H9 (cell line): ENCODE data around the gene PLEKHJ1. TPM values are rescaled to one million over a fixed set of nuclear protein-coding genes. Genes with fewer than 3 reads are reported as not detected.

Experiments used
- DNase-seq: peaks from one replicate; pipeline ENCODE4 v3.0.0-alpha.2; 2017
- H2AFZ ChIP-seq: one replicate; pipeline ENCODE4 v1.6.1; 2013; ENCODE audit warnings: mild to moderate bottlenecking, low read length, control low read depth, moderate library complexity
- H2AK5ac ChIP-seq: 2 replicates; pipeline ENCODE4 v1.6.1; 2013; ENCODE audit warnings: low read length, control low read depth, mixed read lengths; ENCODE audit not compliant: insufficient read length
- H2BK120ac ChIP-seq: one replicate; pipeline ENCODE4 v1.6.1; 2013; ENCODE audit warnings: low read depth, mild to moderate bottlenecking, low read length, control low read depth, inconsistent platforms; ENCODE audit not compliant: poor library complexity, severe bottlenecking
- H2BK12ac ChIP-seq: 2 replicates; pipeline ENCODE4 v1.6.1; 2013; ENCODE audit warnings: low read length, control low read depth, mixed read lengths, low read depth; ENCODE audit not compliant: insufficient read length
- H2BK15ac ChIP-seq: 2 replicates; pipeline ENCODE4 v1.6.1; 2013; ENCODE audit warnings: low read depth, low read length, control low read depth
- H2BK20ac ChIP-seq: one replicate; pipeline ENCODE4 v1.6.1; 2013; ENCODE audit warnings: low read depth, mild to moderate bottlenecking, low read length, control low read depth, inconsistent platforms; ENCODE audit not compliant: poor library complexity, severe bottlenecking
- H2BK5ac ChIP-seq: 2 replicates; pipeline ENCODE4 v1.6.1; 2013; ENCODE audit warnings: low read length, control low read depth, mixed read lengths; ENCODE audit not compliant: insufficient read length
- H3K14ac ChIP-seq: 2 replicates; pipeline ENCODE4 v1.6.1; 2013; ENCODE audit warnings: low read length, control low read depth; ENCODE audit not compliant: insufficient read depth
- H3K18ac ChIP-seq: 2 replicates; pipeline ENCODE4 v1.6.1; 2013; ENCODE audit warnings: low read depth, mild to moderate bottlenecking, mixed read lengths, low read length, control low read depth; ENCODE audit not compliant: insufficient read length
- H3K23ac ChIP-seq: 2 replicates; pipeline ENCODE4 v1.6.1; 2013; ENCODE audit warnings: low read length, control low read depth, mixed read lengths, low read depth; ENCODE audit not compliant: insufficient read length
- H3K23me2 ChIP-seq: 2 replicates; pipeline ENCODE4 v1.6.1; 2013; ENCODE audit warnings: low read depth, mild to moderate bottlenecking, mixed read lengths, low read length, control low read depth; ENCODE audit not compliant: insufficient read length, poor library complexity, severe bottlenecking
- H3K27ac ChIP-seq: 2 replicates; pipeline ENCODE4 v1.5.1; 2013; ENCODE audit warnings: low read length, control low read depth, mixed read lengths, low read depth; ENCODE audit not compliant: insufficient read length
- H3K27me3 ChIP-seq: 2 replicates; pipeline ENCODE4 v1.6.1; 2013; ENCODE audit warnings: low read length, control low read depth, inconsistent platforms; ENCODE audit not compliant: insufficient read depth
- H3K4ac ChIP-seq: 2 replicates; pipeline ENCODE4 v1.6.1; 2013; ENCODE audit warnings: low read depth, mild to moderate bottlenecking, control low read depth, inconsistent platforms, low read length, moderate library complexity
- H3K4me1 ChIP-seq: 2 replicates; pipeline ENCODE4 v1.6.1; 2013; ENCODE audit warnings: low read length, control low read depth, inconsistent platforms; ENCODE audit not compliant: insufficient read depth
- H3K4me2 ChIP-seq: 2 replicates; pipeline ENCODE4 v1.6.1; 2013; ENCODE audit warnings: low read length, control low read depth, mixed read lengths; ENCODE audit not compliant: insufficient read length, insufficient read depth
- H3K56ac ChIP-seq: 2 replicates; pipeline ENCODE4 v1.6.1; 2013; ENCODE audit warnings: low read depth, mild to moderate bottlenecking, mixed read lengths, low read length, control low read depth; ENCODE audit not compliant: insufficient read length
- H3K79me1 ChIP-seq: 2 replicates; pipeline ENCODE4 v1.6.1; 2013; ENCODE audit warnings: low read depth, mild to moderate bottlenecking, moderate library complexity, low read length, control low read depth, inconsistent platforms; ENCODE audit not compliant: insufficient read depth, poor library complexity, severe bottlenecking
- H3K79me2 ChIP-seq: 2 replicates; pipeline ENCODE4 v1.6.1; 2013; ENCODE audit warnings: low read length, control low read depth, inconsistent platforms; ENCODE audit not compliant: insufficient read depth
- H3K9ac ChIP-seq: 2 replicates; pipeline ENCODE4 v1.6.1; 2013; ENCODE audit warnings: low read length, control low read depth, mixed read lengths; ENCODE audit not compliant: insufficient read length; ENCODE audit errors: extremely low read depth
- H3K9me3 ChIP-seq: one replicate; pipeline ENCODE4 v1.6.1; 2013; ENCODE audit warnings: low read depth, low read length, inconsistent platforms; ENCODE audit not compliant: control insufficient read depth
- H3T11ph ChIP-seq: one replicate; pipeline ENCODE4 v1.6.1; 2013; ENCODE audit warnings: mild to moderate bottlenecking, low read length, control low read depth, inconsistent platforms
- H4K20me1 ChIP-seq: one replicate; pipeline ENCODE4 v1.6.1; 2013; ENCODE audit not compliant: control insufficient read depth, insufficient read length, insufficient read depth
- H4K5ac ChIP-seq: 2 replicates; pipeline ENCODE4 v1.6.1; 2013; ENCODE audit warnings: low read depth, mild to moderate bottlenecking, mixed read lengths, low read length, control low read depth; ENCODE audit not compliant: insufficient read length
- H4K8ac ChIP-seq: replicated peaks from 2 replicates; pipeline ENCODE4 v1.6.1; 2013; ENCODE audit warnings: low read length, control low read depth, mixed read lengths, low read depth; ENCODE audit not compliant: insufficient read length
- H4K91ac ChIP-seq: 2 replicates; pipeline ENCODE4 v1.6.1; 2013; ENCODE audit warnings: low read depth, mild to moderate bottlenecking, moderate library complexity, mixed read lengths, low read length, control low read depth; ENCODE audit not compliant: insufficient read length
- H3K27ac Mint-ChIP-seq, 3 experiments: 2 replicates in 2 of 3; 3 replicates in 1 of 3; pipeline ENCODE4 v1.8.0; 2020 to 2021; ENCODE audit warnings: mixed read lengths in 3 of 3, mild to moderate bottlenecking in 1 of 3, moderate library complexity in 1 of 3
- H3K27me3 Mint-ChIP-seq: 2 replicates; pipeline ENCODE4 v1.8.0; 2021; ENCODE audit warnings: low read depth, mild to moderate bottlenecking, moderate library complexity, mixed read lengths
- H3K36me3 Mint-ChIP-seq, 3 experiments: 2 replicates in 2 of 3; 3 replicates in 1 of 3; pipeline ENCODE4 v1.8.0; 2020 to 2021; ENCODE audit warnings: low read depth in 3 of 3, mixed read lengths in 3 of 3; ENCODE audit not compliant: insufficient read depth in 1 of 3
- H3K4me1 Mint-ChIP-seq, 2 experiments: 2 replicates each; pipeline ENCODE4 v1.8.0; 2020; ENCODE audit warnings: mixed read lengths in 2 of 2
- H3K4me3 Mint-ChIP-seq, 2 experiments: 2 replicates in 1 of 2; 3 replicates in 1 of 2; pipeline ENCODE4 v1.8.0; 2020 to 2021; ENCODE audit warnings: mild to moderate bottlenecking in 2 of 2, mixed read lengths in 2 of 2, moderate library complexity in 1 of 2
- H3K9me3 Mint-ChIP-seq, 2 experiments: 2 replicates in 1 of 2; 3 replicates in 1 of 2; pipeline ENCODE4 v1.8.0; 2020; ENCODE audit warnings: mild to moderate bottlenecking in 2 of 2, mixed read lengths in 2 of 2, moderate library complexity in 1 of 2
- WGBS: extraction: QIAGEN DNeasy Blood & Tissue Kit; methylation state at CpG from one replicate; pipeline ENCODE4 v1.1.7; 2013; ENCODE audit warnings: missing lambda C conversion rate, low lambda C conversion rate, mixed read lengths; ENCODE audit not compliant: insufficient read length; ENCODE audit errors: extremely low coverage; 5-methylcytosine and 5-hydroxymethylcytosine counted together
- total RNA-seq: library from RNA; stranded (reverse); gene quantifications from 2 replicates; pipeline ENCODE4 v1.2.1, GENCODE V29; 2021
- TF ChIP-seq, protein P1 (sequence below): fragments of 200-600 bp; sonication (generic); conservative IDR thresholded peaks from 3 replicates; pipeline ENCODE4 v1.8.0; 2021; ENCODE audit warnings: antibody characterized with exemption, mild to moderate bottlenecking

PLEKHJ1 gene
- total RNA-seq, 1 experiment from 2014 or later, result 139 TPM

DNA sequence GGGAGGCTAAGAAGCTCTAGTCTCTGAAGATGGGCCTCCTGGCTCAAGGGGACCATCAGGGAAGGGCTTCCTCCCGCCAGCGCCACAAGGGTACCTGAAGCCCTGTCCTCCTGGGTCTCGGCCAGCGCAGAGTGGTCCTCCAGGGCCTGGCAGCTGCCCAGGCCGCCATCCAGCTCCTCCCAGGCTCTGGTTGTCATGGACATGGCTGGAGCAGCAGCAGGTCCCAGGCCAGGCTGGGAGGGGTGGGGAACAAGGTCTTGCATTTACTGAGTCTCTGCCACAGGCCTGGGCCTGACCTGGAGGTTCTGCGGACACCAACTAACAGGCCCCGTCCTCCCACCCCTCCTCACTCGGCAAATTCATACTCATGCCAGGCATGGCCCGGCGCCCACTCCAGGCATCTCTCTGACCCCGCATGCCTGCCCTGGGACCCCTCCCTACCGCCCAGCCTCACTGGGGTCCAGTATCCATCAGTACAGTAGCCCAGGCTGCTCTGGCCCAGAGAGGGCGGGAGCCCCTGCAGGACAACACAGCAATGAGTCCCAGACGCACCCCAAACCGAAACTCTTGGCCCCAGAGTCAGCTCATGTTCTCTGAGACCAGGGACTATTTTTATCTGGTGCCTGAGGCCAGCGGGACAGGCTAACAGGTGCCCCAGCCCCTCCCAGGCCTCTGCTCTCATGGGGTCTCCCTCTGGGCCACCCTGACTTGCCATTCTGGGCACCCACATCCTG is 19.1 kb upstream of the PLEKHJ1 start:
- Histone ChIP-seq H3K4ac (no peak overlapping the region), H3K14ac (no peak overlapping the region), H4K8ac (no peak overlapping the region), H2AK5ac (no peak overlapping the region), H3K9me3 (no peaks in the 10 kb centered on the region), H4K20me1 (no peaks in the 10 kb centered on the region), H3K56ac (no peak overlapping the region), H3K23me2 (peaks cover 10% of the 10 kb centered on the region), H3K18ac (peak overlapping the region; percentile 29), H3K27ac (no peak overlapping the region), H3K4me2 (no peak overlapping the region), H3K27me3 (no peaks in the 10 kb centered on the region; the same call in 1 of the 2 replicates), H4K5ac (no peak overlapping the region), H3K79me2 (no peaks in the 10 kb centered on the region), H3K79me1 (no peaks in the 10 kb centered on the region), H3K9ac (no peak overlapping the region), H4K91ac (no peak overlapping the region), H3T11ph (no peak overlapping the region), H2BK5ac (no peak overlapping the region), H2BK12ac (no peak overlapping the region), H3K23ac (no peak overlapping the region), H2BK120ac (no peak overlapping the region), H2BK20ac (no peak overlapping the region), H2AFZ (no peak overlapping the region), H3K4me1 (no peaks in the 10 kb centered on the region), H2BK15ac (no peak overlapping the region)
- H3K27me3 Mint-ChIP-seq, result peaks cover 24% of the 10 kb centered on the region
- H3K36me3 Mint-ChIP-seq, result no peaks in the 10 kb centered on the region; a peak in 1 of 7 replicates
- peaks cover 4% of the 10 kb centered on the region in 2 experiments for H3K4me1 Mint-ChIP-seq
- H3K27ac Mint-ChIP-seq, result peak overlapping the region in 1 of 3 experiments; percentile 35; a peak in 1 of 7 replicates
- no CpG with 5 or more reads among the region's 16 CpGs for WGBS
- TF ChIP-seq, protein P1, sequence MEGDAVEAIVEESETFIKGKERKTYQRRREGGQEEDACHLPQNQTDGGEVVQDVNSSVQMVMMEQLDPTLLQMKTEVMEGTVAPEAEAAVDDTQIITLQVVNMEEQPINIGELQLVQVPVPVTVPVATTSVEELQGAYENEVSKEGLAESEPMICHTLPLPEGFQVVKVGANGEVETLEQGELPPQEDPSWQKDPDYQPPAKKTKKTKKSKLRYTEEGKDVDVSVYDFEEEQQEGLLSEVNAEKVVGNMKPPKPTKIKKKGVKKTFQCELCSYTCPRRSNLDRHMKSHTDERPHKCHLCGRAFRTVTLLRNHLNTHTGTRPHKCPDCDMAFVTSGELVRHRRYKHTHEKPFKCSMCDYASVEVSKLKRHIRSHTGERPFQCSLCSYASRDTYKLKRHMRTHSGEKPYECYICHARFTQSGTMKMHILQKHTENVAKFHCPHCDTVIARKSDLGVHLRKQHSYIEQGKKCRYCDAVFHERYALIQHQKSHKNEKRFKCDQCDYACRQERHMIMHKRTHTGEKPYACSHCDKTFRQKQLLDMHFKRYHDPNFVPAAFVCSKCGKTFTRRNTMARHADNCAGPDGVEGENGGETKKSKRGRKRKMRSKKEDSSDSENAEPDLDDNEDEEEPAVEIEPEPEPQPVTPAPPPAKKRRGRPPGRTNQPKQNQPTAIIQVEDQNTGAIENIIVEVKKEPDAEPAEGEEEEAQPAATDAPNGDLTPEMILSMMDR, result no peak
- no peaks in the 10 kb centered on the region for H3K9me3 Mint-ChIP-seq
- no peak overlapping the region for H3K4me3 Mint-ChIP-seq
- DNase-seq, result no peak
